ENCODE data around the gene ACTR1A. TPM values are rescaled to one million over a fixed set of nuclear protein-coding genes. Genes with fewer than 3 reads are reported as not detected.

The ACTR1A gene
- polyA plus RNA-seq, 1 donor (not counting 4 experiments of a cell fraction or from before 2014, with no cell fraction given): 162 TPM

GRCh38 chr10:102485093-102485784, 17.3 kb downstream of the ACTR1A start:
- dilution Hi-C loops (cut with MboI; ENCODE audit: extremely low pct_ligation_motif_present, low sequenced_read_pairs): no loop called here

DNA sequence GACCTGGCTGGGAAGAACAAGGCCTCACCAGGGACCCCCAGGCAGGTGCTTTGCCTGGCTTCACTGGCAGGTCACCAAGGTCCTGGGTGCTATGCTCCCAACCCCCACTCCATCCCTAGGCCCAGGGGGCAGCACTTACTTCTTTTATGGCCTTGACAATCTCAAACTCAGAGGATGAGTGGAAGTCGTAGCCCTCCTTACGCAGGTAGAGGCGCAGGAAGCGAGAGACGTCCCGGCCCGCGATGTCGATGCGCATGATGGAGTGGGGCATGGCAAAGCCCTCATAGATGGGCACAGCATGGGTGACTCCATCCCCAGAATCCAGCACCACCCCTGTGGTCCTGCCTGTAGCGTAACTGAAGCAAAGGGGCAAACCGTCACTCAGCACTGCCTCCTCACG, 18.5 kb downstream of the ACTR1A start:
- Histone ChIP-seq H3K27me3 (ENCODE audit: control insufficient read depth, extremely low read depth, insufficient read depth, low read length) (no peaks in the 10 kb centered on the region), H3K79me2 (ENCODE audit: control insufficient read depth, insufficient read depth, low read length) (peaks cover 9% of the 10 kb centered on the region), H3K4me1 (ENCODE audit: control insufficient read depth, extremely low read depth, insufficient read depth, low read length) (no peaks in the 10 kb centered on the region), H3K9ac (ENCODE audit: control insufficient read depth, extremely low read depth, insufficient read depth, low read length) (no peak overlapping the region), H3K4me2 (ENCODE audit: control insufficient read depth, extremely low read depth, insufficient read depth, low read depth, low read length) (no peak overlapping the region), H2AFZ (ENCODE audit: control insufficient read depth, low read length) (no peak overlapping the region), H3K36me3 (ENCODE audit: control insufficient read depth in 2 of 2, extremely low read depth in 1 of 2, insufficient read depth in 2 of 2, low read length in 2 of 2) (peaks cover 44 to 56% of the 10 kb centered on the region in 2 experiments), H3K4me3 (ENCODE audit: control insufficient read depth in 2 of 3, extremely low read depth in 1 of 3, insufficient read depth in 2 of 3, low read depth in 1 of 3, low read length in 3 of 3) (no peak overlapping the region), H4K20me1 (ENCODE audit: control insufficient read depth, extremely low read depth, insufficient read depth, low read length) (peaks cover 5% of the 10 kb centered on the region), H3K9me3 (ENCODE audit: control insufficient read depth, low read depth, low read length) (no peaks in the 10 kb centered on the region), H3K27ac (ENCODE audit: control insufficient read depth, insufficient read depth, low read length) (no peak overlapping the region), H3K9me1 (ENCODE audit: control insufficient read depth, extremely low read depth, insufficient read depth, low read length) (no peaks in the 10 kb centered on the region)
- no peak for FAIRE-seq
- no peak for TF ChIP-seq EZH2 (IDR thresholded peaks at IDR 0.05; ENCODE audit: low read length)
- TF ChIP-seq, protein P1, sequence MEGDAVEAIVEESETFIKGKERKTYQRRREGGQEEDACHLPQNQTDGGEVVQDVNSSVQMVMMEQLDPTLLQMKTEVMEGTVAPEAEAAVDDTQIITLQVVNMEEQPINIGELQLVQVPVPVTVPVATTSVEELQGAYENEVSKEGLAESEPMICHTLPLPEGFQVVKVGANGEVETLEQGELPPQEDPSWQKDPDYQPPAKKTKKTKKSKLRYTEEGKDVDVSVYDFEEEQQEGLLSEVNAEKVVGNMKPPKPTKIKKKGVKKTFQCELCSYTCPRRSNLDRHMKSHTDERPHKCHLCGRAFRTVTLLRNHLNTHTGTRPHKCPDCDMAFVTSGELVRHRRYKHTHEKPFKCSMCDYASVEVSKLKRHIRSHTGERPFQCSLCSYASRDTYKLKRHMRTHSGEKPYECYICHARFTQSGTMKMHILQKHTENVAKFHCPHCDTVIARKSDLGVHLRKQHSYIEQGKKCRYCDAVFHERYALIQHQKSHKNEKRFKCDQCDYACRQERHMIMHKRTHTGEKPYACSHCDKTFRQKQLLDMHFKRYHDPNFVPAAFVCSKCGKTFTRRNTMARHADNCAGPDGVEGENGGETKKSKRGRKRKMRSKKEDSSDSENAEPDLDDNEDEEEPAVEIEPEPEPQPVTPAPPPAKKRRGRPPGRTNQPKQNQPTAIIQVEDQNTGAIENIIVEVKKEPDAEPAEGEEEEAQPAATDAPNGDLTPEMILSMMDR (optimal IDR thresholded peaks at IDR 0.05 in 1 of 3, IDR thresholded peaks at IDR 0.05 in 1 of 3, conservative IDR thresholded peaks at IDR 0.05 in 1 of 3; ENCODE audit: extremely low read depth in 1 of 3, insufficient read depth in 2 of 3, low read length in 3 of 3): no peak
- dilution Hi-C loops (cut with MboI; ENCODE audit: extremely low pct_ligation_motif_present, low sequenced_read_pairs): no loop called here
- no peak for DNase-seq (ENCODE audit: low read depth, low spot score)

More at GRCh38 chr10:102485093-102485784, 17.3 kb downstream of the ACTR1A start:
- FAIRE-seq (no peak), DNase-seq (ENCODE audit: low read depth, low spot score) (no peak)
- Histone ChIP-seq H3K9me3 (ENCODE audit: control insufficient read depth, low read depth, low read length) (no peaks in the 10 kb centered on the region), H3K27me3 (ENCODE audit: control insufficient read depth, extremely low read depth, insufficient read depth, low read length) (no peaks in the 10 kb centered on the region), H3K9ac (ENCODE audit: control insufficient read depth, extremely low read depth, insufficient read depth, low read length) (no peak overlapping the region), H3K4me2 (ENCODE audit: control insufficient read depth, extremely low read depth, insufficient read depth, low read depth, low read length) (no peak overlapping the region), H4K20me1 (ENCODE audit: control insufficient read depth, extremely low read depth, insufficient read depth, low read length) (peaks cover 5% of the 10 kb centered on the region), H3K4me3 (ENCODE audit: control insufficient read depth in 2 of 3, extremely low read depth in 1 of 3, insufficient read depth in 2 of 3, low read depth in 1 of 3, low read length in 3 of 3) (no peak overlapping the region), H3K4me1 (ENCODE audit: control insufficient read depth, extremely low read depth, insufficient read depth, low read length) (no peaks in the 10 kb centered on the region), H3K79me2 (ENCODE audit: control insufficient read depth, insufficient read depth, low read length) (peaks cover 11% of the 10 kb centered on the region), H3K36me3 (ENCODE audit: control insufficient read depth in 2 of 2, extremely low read depth in 1 of 2, insufficient read depth in 2 of 2, low read length in 2 of 2) (peaks cover 45 to 52% of the 10 kb centered on the region in 2 experiments), H3K9me1 (ENCODE audit: control insufficient read depth, extremely low read depth, insufficient read depth, low read length) (no peaks in the 10 kb centered on the region), H3K27ac (ENCODE audit: control insufficient read depth, insufficient read depth, low read length) (no peak overlapping the region), H2AFZ (ENCODE audit: control insufficient read depth, low read length) (no peak overlapping the region)
- TF ChIP-seq, protein P1 (optimal IDR thresholded peaks at IDR 0.05 in 1 of 3, IDR thresholded peaks at IDR 0.05 in 1 of 3, conservative IDR thresholded peaks at IDR 0.05 in 1 of 3; ENCODE audit: extremely low read depth in 1 of 3, insufficient read depth in 2 of 3, low read length in 3 of 3): no peak
- TF ChIP-seq EZH2 (IDR thresholded peaks at IDR 0.05; ENCODE audit: low read length): no peak

All from keratinocyte (primary cell).